K562 (cell line): ENCODE measurements around the gene FMOD. TPM values are rescaled to one million over a fixed set of nuclear protein-coding genes. Genes with fewer than 3 reads are reported as not detected.

Experiments
- ATAC-seq: fragments of 200-7000 bp; cut with Tn5 transposase; 3 replicates; pipeline ENCODE4 v1.9.1; 2020; ENCODE audit warnings: moderate library complexity
- BruUV-seq: library from RNA; stranded (reverse); fragments of 400-500 nt; replicated peaks from 2 replicates; lab custom pipeline; 2021; lab: Mats Ljungman, UMichigan
- CTCF ChIA-PET: fragments of 300-600 bp; formaldehyde crosslinking; extraction: SDS; loops from one replicate; lab custom pipeline; 2021; ENCODE audit warnings: low intra/inter-chr PET ratio; lab: Yijun Ruan, JAX
- POLR2A ChIA-PET: fragments of 300-600, 350-650 bp; sonication (Branson Sonifier 250); formaldehyde crosslinking; extraction: SDS; loops from one replicate; lab custom pipeline; 2021; ENCODE audit warnings: antibody characterized with exemption, inconsistent platforms; lab: Yijun Ruan, JAX
- DNase-seq, 4 experiments: peaks; one replicate each; pipeline versions ENCODE4 v3.0.0 to v3.0.0-alpha.2; 2011 to 2018; ENCODE audit warnings: low spot score in 3 of 4, mixed read lengths in 3 of 4; ENCODE audit errors: extremely low read depth in 1 of 4
- FAIRE-seq: peaks from 2 replicates; lab custom pipeline; 2011; peaks lifted over from hg19 to GRCh38; lab: Jason Lieb, UNC
- H2AFZ ChIP-seq: 2 replicates; pipeline ENCODE4 v1.6.0; 2011; ENCODE audit warnings: low read depth, low read length, control low read depth, inconsistent platforms
- H3K27ac ChIP-seq: fragments of 200-600 bp; 3 replicates; pipeline ENCODE4 v1.8.0; 2011; ENCODE audit warnings: low read depth, mild to moderate bottlenecking, control low read depth, inconsistent platforms, low read length, moderate library complexity, mixed read lengths; ENCODE audit errors: extremely low read depth
- H3K27me3 ChIP-seq, 2 experiments: fragments of 300-600 bp in 1 of 2; 2 replicates in 1 of 2; 3 replicates in 1 of 2; pipeline versions ENCODE4 v1.6.0 to v1.8.0; 2011; ENCODE audit warnings: inconsistent platforms in 2 of 2, low read length in 2 of 2, mild to moderate bottlenecking in 1 of 2, mixed read lengths in 1 of 2, moderate library complexity in 1 of 2; ENCODE audit not compliant: control insufficient read depth in 2 of 2, insufficient read depth in 2 of 2
- H3K36me3 ChIP-seq: fragments of 300-600 bp; 3 replicates; pipeline ENCODE4 v1.8.0; 2011; ENCODE audit warnings: mild to moderate bottlenecking, low read length, inconsistent platforms; ENCODE audit not compliant: control insufficient read depth, insufficient read depth
- H3K4me1 ChIP-seq, 2 experiments: fragments of 200-600 bp in 1 of 2; replicated peaks in 1 of 2; 2 replicates in 1 of 2; 3 replicates in 1 of 2; pipeline versions ENCODE4 v1.5.1 to v1.8.0; 2011; ENCODE audit warnings: inconsistent platforms in 2 of 2, low read length in 2 of 2, mild to moderate bottlenecking in 1 of 2, mixed read lengths in 1 of 2, moderate library complexity in 1 of 2; ENCODE audit not compliant: control insufficient read depth in 2 of 2, insufficient read depth in 2 of 2
- H3K4me2 ChIP-seq: 2 replicates; pipeline ENCODE4 v1.6.1; 2011; ENCODE audit warnings: low read length, control low read depth, inconsistent platforms, mixed read lengths; ENCODE audit not compliant: insufficient read depth
- H3K4me3 ChIP-seq: fragments of 200-600 bp; sonication (generic), shearing (Covaris generic); 2 replicates; pipeline ENCODE4 v1.5.1; 2016; ENCODE audit warnings: control low read depth, inconsistent platforms
- H3K79me2 ChIP-seq: fragments of 200-600 bp; 3 replicates; pipeline ENCODE4 v1.8.0; 2011; ENCODE audit warnings: low read length, inconsistent platforms; ENCODE audit not compliant: control insufficient read depth, insufficient read depth
- H3K9ac ChIP-seq, 2 experiments: 2 replicates each; pipeline versions ENCODE4 v1.6.0 to v1.6.1; 2011; ENCODE audit warnings: low read depth in 2 of 2, low read length in 2 of 2, control low read depth in 1 of 2, inconsistent platforms in 1 of 2, mild to moderate bottlenecking in 1 of 2, mixed read lengths in 1 of 2; ENCODE audit not compliant: insufficient read depth in 1 of 2
- H3K9me1 ChIP-seq: one replicate; pipeline ENCODE4 v1.6.0; 2011; ENCODE audit warnings: inconsistent platforms, mild to moderate bottlenecking, low read length, moderate library complexity; ENCODE audit not compliant: control insufficient read depth, insufficient read depth
- H3K9me3 ChIP-seq: replicated peaks from 2 replicates; pipeline ENCODE4 v1.5.1; 2011; ENCODE audit warnings: low read depth, low read length, inconsistent platforms; ENCODE audit not compliant: control insufficient read depth, insufficient read depth
- H4K20me1 ChIP-seq: replicated peaks from 2 replicates; pipeline ENCODE4 v1.6.1; 2011; ENCODE audit warnings: low read length, inconsistent platforms, mixed read lengths; ENCODE audit not compliant: control insufficient read depth, insufficient read depth
- TFE3 ChIP-seq: fragments of 450-650 bp; formaldehyde crosslinking; IDR thresholded peaks from 2 replicates; pipeline ENCODE4 v1.4.0; 2020; ENCODE audit warnings: mild to moderate bottlenecking, mixed read lengths
- WGBS: fragments of 100-300 bp; shearing (Covaris generic); methylation state at CpG from one replicate; pipeline ENCODE4 v1.1.6; 2016; ENCODE audit warnings: low coverage, mixed read lengths; ENCODE audit not compliant: insufficient coverage; ENCODE audit errors: missing lambda C conversion rate; 5-methylcytosine and 5-hydroxymethylcytosine counted together
- in situ Hi-C: fragments of 300-500 bp; cut with MboI; formaldehyde crosslinking; loops from 4 replicates; pipeline ENCODE4 v1.15.0; 2018; ENCODE audit warnings: inconsistent platforms, mixed read lengths
- intact Hi-C: fragments of 100-400 bp; cut with micrococcal nuclease; formaldehyde crosslinking; loops from 2 replicates; pipeline ENCODE4 v1.14.2; 2022
- polyA plus RNA-seq, 8 experiments: library from polyadenylated mRNA; depleted of rRNA in 4 of 8; stranded (reverse) in 5 of 8; unstranded in 3 of 8; fragments of >200 nt; fragmentation: Nextera tagmentation in 2 of 8; fragmentation: Illumina TruSeq in 1 of 8; extraction: Ambion mirVana in 2 of 8; extraction: Trizol in 1 of 8; gene quantifications; 2 replicates each; pipeline versions ENCODE4 v1.2.1 to v1.2.3, GENCODE V29; 2011 to 2014; ENCODE audit warnings: inconsistent platforms in 1 of 8, missing spikeins in 1 of 8
- total RNA-seq, 7 experiments: library from RNA; depleted of rRNA in 6 of 7; stranded (reverse); fragments of >200 nt in 6 of 7; fragmentation: Illumina TruSeq in 2 of 7; extraction: Trizol in 2 of 7; gene quantifications; 2 replicates each; pipeline versions ENCODE4 v1.2.1 to v1.2.3, GENCODE V29; 2011 to 2021; ENCODE audit warnings: low replicate concordance in 1 of 7
- TF ChIP-seq, protein P1 (sequence below): sonication (generic); formaldehyde crosslinking; IDR thresholded peaks from 2 replicates; pipeline ENCODE4 v1.9.0; 2022; ENCODE audit warnings: mild to moderate bottlenecking, missing genetic modification reagents
- TF ChIP-seq, protein P2 (sequence below): fragments of 450-650 bp; IDR thresholded peaks from 2 replicates; pipeline ENCODE4 v1.6.1; 2016; ENCODE audit warnings: missing biosample characterization, missing genetic modification characterization
- TF ChIP-seq, protein P3 (sequence below): sonication (generic); IDR thresholded peaks from 2 replicates; pipeline ENCODE4 v1.6.1; 2016

Gene FMOD
- total and polyA plus RNA-seq, 9 of the 15 experiments (the other 6 are each of a cell fraction or from before 2014, with no cell fraction given) = 0.03 to 0.13 (median 0.03) TPM; not detected in 6

- in situ Hi-C loops (no loop called here), intact Hi-C loops (no loop called here)
- Histone ChIP-seq H3K9me3 (no peaks in the 10 kb centered on the region), H3K36me3 (no peaks in the 10 kb centered on the region), H3K27ac (no peak overlapping the region), H3K4me3 (no peak overlapping the region), H3K4me2 (no peak overlapping the region), H3K4me1 (no peaks in the 10 kb centered on the region; a peak in 1 of 5 replicates), H3K9ac (no peak overlapping the region), H2AFZ (no peak overlapping the region), H3K79me2 (no peaks in the 10 kb centered on the region), H3K27me3 (peaks cover 10 to 69% of the 10 kb centered on the region in 2 experiments; a peak in 4 of 5 replicates), H3K9me1 (no peaks in the 10 kb centered on the region), H4K20me1 (no peaks in the 10 kb centered on the region; the same call in 1 of the 2 replicates)
- DNase-seq = no peak
- no TSS peak for BruUV-seq
- no peak for ATAC-seq
- POLR2A ChIA-PET = interaction anchor here (0.6 to 1.2 kb wide), 3 partner anchors 11 to 20 kb away, joined by 3 to 6 read pairs (median 4); no protein-coding TSS in a partner anchor
- no peak for FAIRE-seq
- TF ChIP-seq TFE3 (CRISPR knock-in tag) = no peak
- TF ChIP-seq, protein P1, sequence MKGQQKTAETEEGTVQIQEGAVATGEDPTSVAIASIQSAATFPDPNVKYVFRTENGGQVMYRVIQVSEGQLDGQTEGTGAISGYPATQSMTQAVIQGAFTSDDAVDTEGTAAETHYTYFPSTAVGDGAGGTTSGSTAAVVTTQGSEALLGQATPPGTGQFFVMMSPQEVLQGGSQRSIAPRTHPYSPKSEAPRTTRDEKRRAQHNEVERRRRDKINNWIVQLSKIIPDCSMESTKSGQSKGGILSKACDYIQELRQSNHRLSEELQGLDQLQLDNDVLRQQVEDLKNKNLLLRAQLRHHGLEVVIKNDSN (CRISPR knock-in tag) = no peak
- TF ChIP-seq, protein P2, sequence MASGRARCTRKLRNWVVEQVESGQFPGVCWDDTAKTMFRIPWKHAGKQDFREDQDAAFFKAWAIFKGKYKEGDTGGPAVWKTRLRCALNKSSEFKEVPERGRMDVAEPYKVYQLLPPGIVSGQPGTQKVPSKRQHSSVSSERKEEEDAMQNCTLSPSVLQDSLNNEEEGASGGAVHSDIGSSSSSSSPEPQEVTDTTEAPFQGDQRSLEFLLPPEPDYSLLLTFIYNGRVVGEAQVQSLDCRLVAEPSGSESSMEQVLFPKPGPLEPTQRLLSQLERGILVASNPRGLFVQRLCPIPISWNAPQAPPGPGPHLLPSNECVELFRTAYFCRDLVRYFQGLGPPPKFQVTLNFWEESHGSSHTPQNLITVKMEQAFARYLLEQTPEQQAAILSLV (tag) = no peak
- TF ChIP-seq, protein P3, sequence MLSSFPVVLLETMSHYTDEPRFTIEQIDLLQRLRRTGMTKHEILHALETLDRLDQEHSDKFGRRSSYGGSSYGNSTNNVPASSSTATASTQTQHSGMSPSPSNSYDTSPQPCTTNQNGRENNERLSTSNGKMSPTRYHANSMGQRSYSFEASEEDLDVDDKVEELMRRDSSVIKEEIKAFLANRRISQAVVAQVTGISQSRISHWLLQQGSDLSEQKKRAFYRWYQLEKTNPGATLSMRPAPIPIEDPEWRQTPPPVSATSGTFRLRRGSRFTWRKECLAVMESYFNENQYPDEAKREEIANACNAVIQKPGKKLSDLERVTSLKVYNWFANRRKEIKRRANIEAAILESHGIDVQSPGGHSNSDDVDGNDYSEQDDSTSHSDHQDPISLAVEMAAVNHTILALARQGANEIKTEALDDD = no peak
- CTCF ChIA-PET = no interaction called here
- WGBS = 3% methylated on average over 3 of the region's 3 CpGs
These were observed 15.6 kb upstream of the FMOD start for GRCh38 chr1:203366476-203366875.
